GM21576 (cell line): ENCODE measurements around the gene AKAP7.
"Not testable (repeated sequence)": the region's sequence is repeated elsewhere in the genome, so short reads cannot be mapped to it uniquely, and the experiment has no call there.

ENCODE experiments used
- ATAC-seq: cut with Tn5 transposase; IDR thresholded peaks from one replicate; pipeline ENCODE4 v1.9.1; 2021; ENCODE audit warnings: mild to moderate bottlenecking, moderate library complexity; ENCODE audit not compliant: unreplicated experiment

AKAP7 gene

GRCh38 chr6:131288214-131288613 is 152.9 kb downstream of the AKAP7 start:
- ATAC-seq, result no peak

GRCh38 chr6:131290955-131291354 is 155.7 kb downstream of the AKAP7 start:
- no peak for ATAC-seq

GRCh38 chr6:131292145-131292938 is 157.1 kb downstream of the AKAP7 start:
- no peak for ATAC-seq

GRCh38 chr6:131293472-131293911 is 158.2 kb downstream of the AKAP7 start:
- ATAC-seq, result no peak

GRCh38 chr6:131295081-131295480 is 159.8 kb downstream of the AKAP7 start:
- ATAC-seq, result no peak

GRCh38 chr6:131300826-131301225 is 165.6 kb downstream of the AKAP7 start:
- ATAC-seq, result not testable (repeated sequence)

GRCh38 chr6:131303338-131303930 is 168.2 kb downstream of the AKAP7 start:
- no peak for ATAC-seq

GRCh38 chr6:131305037-131305850 is 170.0 kb downstream of the AKAP7 start:
- ATAC-seq, result no peak

GRCh38 chr6:131309437-131309836 is 174.2 kb downstream of the AKAP7 start:
- ATAC-seq, result no peak

GRCh38 chr6:131314838-131315237 is 179.6 kb downstream of the AKAP7 start:
- no peak for ATAC-seq

- no peak for ATAC-seq
These were observed 181.4 kb downstream of the AKAP7 start for GRCh38 chr6:131316654-131317053.

- ATAC-seq, result no peak
These were observed 182.2 kb downstream of the AKAP7 start for GRCh38 chr6:131317516-131317915.

- no peak for ATAC-seq
These were observed 186.3 kb downstream of the AKAP7 start for GRCh38 chr6:131321589-131321988.

- ATAC-seq, result no peak
These were observed 186.9 kb downstream of the AKAP7 start for GRCh38 chr6:131322125-131322524.

GRCh38 chr6:131325669-131326068 is 190.4 kb downstream of the AKAP7 start:
- ATAC-seq, result not testable (repeated sequence)

- ATAC-seq, result not testable (repeated sequence)
These were observed 193.5 kb downstream of the AKAP7 start for GRCh38 chr6:131328727-131329126.

- ATAC-seq, result no peak
These were observed 195.9 kb downstream of the AKAP7 start for GRCh38 chr6:131331151-131331550.

- no peak for ATAC-seq
These were observed 196.9 kb downstream of the AKAP7 start for GRCh38 chr6:131331873-131332781.
